GM19372 (cell line): ENCODE results near the gene NCBP2.

Experiments used
- ATAC-seq: cut with Tn5 transposase; IDR thresholded peaks from one replicate; pipeline ENCODE4 v1.9.1; 2021; ENCODE audit warnings: mild to moderate bottlenecking, low read depth, moderate library complexity; ENCODE audit not compliant: unreplicated experiment

The NCBP2 gene

GRCh38 chr3:196889844-196890708 is 52.3 kb downstream of the NCBP2 start:
- no peak for ATAC-seq

GRCh38 chr3:196886144-196886543 is 56.2 kb downstream of the NCBP2 start:
- no peak for ATAC-seq
